GM12874 (cell line): Measurements from ENCODE around the gene CD300E.

Source experiments
- TF ChIP-seq, protein P1 (sequence below): IDR thresholded peaks from 2 replicates; pipeline ENCODE4 v1.5.1; 2011; ENCODE audit warnings: low read depth, mild to moderate bottlenecking, control low read depth, low read length, moderate library complexity; ENCODE audit not compliant: insufficient read depth

CD300E gene

DNA sequence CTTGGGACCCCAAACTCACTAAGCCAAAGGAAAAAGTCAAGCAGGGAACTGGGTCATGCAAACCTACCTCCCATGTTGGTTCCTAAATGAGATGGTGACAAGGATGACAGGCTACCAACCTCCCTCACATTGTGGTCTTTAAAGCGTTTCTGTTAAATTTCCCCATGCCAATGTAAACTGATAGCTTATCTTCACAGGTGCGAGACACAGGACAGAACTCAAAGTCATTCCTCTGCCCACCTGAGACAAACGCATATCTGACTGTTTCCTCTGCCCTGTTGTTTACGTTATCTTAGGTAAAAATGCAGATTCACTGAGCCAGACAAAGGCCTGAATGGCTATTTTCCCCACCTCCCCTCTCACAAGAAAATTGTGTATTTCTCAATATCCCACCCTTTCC lies 19.0 kb upstream of the CD300E start:
- TF ChIP-seq, protein P1, sequence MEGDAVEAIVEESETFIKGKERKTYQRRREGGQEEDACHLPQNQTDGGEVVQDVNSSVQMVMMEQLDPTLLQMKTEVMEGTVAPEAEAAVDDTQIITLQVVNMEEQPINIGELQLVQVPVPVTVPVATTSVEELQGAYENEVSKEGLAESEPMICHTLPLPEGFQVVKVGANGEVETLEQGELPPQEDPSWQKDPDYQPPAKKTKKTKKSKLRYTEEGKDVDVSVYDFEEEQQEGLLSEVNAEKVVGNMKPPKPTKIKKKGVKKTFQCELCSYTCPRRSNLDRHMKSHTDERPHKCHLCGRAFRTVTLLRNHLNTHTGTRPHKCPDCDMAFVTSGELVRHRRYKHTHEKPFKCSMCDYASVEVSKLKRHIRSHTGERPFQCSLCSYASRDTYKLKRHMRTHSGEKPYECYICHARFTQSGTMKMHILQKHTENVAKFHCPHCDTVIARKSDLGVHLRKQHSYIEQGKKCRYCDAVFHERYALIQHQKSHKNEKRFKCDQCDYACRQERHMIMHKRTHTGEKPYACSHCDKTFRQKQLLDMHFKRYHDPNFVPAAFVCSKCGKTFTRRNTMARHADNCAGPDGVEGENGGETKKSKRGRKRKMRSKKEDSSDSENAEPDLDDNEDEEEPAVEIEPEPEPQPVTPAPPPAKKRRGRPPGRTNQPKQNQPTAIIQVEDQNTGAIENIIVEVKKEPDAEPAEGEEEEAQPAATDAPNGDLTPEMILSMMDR = no peak

DNA sequence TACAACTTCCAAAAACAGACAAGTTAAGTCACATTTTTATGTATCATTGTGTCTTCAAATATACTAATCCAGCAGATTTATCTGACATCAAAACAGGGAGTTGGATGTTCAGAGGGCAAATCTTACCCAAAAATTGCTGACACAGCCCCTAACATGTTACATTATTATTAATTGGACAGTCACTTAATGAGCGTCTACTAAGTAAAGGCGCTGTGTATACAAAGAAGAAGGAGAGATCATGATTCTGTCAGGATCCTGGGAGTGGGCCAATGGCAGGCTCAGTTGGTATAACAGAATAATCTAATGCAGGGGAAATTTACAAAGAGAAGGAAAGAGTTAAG lies 18.4 kb upstream of the CD300E start:
- TF ChIP-seq, protein P1 = no peak

DNA sequence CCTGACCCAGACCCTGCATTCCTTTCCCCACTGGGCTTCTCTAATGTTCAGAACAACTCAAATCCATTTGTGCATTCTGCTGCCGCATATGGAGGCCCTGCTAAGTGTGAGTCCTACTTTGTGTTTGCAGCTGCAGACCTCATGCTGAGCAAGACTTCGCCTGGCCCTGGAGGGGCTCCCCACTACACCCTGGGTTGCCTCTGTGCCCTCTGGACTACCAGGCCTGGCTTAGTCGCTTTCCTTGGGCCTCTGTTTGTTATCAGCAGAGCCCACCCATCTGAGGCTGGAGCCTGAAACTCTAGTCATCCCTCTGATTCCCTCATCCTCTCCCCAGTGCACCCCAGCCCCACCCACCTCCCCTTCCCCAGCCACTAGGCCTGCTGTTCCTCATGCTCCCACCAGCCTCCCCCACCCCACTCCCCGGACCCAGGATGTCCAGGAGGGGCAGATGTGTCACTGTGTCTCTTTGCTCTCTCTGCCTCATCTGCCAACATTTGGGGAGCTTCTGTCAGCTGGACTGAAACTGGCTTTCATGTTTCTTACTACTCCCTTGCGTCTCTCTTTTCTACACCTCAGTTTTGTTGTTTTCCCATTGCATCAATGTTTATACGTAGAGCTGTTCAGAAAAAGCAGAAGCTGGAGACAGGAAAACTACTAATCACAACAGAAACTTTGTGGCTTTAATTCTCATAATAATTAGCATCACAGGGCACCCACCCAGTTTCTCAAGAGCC lies 17.9 kb upstream of the CD300E start:
- TF ChIP-seq, protein P1 = no peak

DNA sequence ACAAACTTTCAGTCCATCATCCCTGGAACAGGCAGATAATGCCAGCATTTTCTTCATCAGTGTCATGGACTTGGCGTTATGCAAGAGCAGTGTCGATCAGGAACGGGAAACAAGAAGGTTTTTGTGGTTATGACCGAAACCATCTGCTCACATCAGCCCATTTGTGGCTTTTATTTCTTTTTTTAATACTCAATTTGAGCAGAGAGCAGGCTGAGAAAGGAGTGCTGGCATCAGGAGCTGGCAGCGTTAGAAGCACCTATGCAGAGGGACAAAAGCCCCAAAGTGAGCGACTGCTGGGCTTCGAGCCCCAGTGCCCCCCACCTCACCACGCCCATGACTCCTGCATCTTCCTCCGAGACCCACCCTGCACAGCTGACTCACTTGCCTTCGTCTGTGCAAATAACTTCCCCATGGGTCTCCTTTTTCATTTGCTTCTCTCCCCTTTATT lies 16.2 kb upstream of the CD300E start:
- TF ChIP-seq, protein P1 = no peak

DNA sequence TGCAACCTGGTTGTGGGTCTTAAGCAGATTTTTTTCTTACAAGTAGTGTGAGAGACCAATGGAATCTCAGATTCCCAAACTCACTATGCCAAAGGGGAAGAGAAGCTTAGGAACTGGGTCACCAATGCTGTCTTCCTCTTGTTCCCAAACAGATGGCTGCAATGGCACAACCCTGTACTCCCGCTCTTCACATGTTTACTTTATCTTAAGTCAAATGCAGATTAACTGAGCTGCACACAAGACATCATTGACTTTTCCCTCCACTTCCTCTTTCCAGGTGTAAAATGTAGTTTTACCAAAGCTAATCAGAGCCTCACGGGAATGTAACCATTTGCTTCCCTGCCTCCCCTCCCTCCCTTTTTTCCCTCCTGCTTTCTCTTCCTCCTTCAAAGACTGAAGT lies 14.4 kb upstream of the CD300E start:
- TF ChIP-seq, protein P1 = no peak

DNA sequence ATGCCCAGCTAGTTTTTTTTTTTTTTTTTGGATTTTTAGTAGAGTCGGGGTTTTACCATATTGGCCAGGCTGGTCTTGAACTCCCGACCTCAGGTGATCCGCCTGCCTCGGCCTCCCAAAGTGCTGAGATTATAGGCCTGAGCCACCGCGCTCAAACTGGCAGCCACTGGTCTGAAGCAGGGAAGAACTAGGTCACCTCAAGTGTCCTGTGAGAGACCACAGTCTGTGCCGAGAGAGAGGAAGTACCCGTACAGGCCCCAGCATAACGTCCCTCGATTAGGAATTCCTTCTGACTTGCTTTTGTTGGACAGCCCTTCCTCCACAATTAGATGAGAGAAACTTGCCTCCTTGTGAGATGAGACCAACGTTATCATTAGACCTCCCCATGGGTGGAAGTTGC lies 13.7 kb upstream of the CD300E start:
- TF ChIP-seq, protein P1 = no peak

DNA sequence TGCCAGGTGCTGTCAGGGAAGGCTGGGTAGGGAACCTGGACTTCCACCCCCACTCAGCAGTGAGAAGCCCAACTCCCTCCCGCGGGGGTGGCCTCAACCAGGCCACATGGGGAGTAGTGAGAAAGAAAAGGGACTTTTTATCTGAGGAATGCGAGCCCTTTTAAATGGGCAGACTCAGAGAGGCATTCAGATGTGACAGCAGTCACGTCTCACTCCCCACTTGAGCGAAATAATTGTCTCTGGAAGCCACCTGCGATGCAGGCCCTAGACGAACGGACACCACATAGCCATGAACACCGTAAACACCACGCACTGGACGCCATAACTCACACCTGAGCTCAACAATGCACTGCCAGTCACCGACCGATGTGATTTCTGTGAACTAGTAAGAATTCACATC lies 11.9 kb upstream of the CD300E start:
- TF ChIP-seq, protein P1 = no peak
